Effector memory CD8-positive, alpha-beta T cell (primary cell): Measurements from ENCODE around the gene DNMBP.

Experiments
- ATAC-seq: fragments of 150-1000 bp; cut with Tn5 transposase; replicated peaks from 2 replicates; pipeline ENCODE4 v1.10.0; 2021; ENCODE audit warnings: mild to moderate bottlenecking, moderate library complexity
- DNase-seq, 3 experiments: peaks; one replicate each; pipeline ENCODE4 v3.0.0; 2021
- H3K27ac Mint-ChIP-seq, 2 donors: one replicate each; pipeline ENCODE4 v1.8.0; 2022; ENCODE audit warnings: mild to moderate bottlenecking in 2 of 2, mixed read lengths in 2 of 2, moderate library complexity in 2 of 2
- H3K27me3 Mint-ChIP-seq, 2 donors: one replicate each; pipeline ENCODE4 v1.8.0; 2022; ENCODE audit warnings: mixed read lengths in 2 of 2
- H3K36me3 Mint-ChIP-seq: one replicate; pipeline ENCODE4 v1.8.0; 2022; ENCODE audit warnings: mild to moderate bottlenecking, moderate library complexity, mixed read lengths; ENCODE audit not compliant: insufficient read depth
- H3K4me1 Mint-ChIP-seq, 2 donors: one replicate each; pipeline ENCODE4 v1.8.0; 2022; ENCODE audit warnings: low read depth in 2 of 2, mixed read lengths in 2 of 2
- H3K4me3 Mint-ChIP-seq, 2 donors: one replicate each; pipeline ENCODE4 v1.8.0; 2022; ENCODE audit warnings: mild to moderate bottlenecking in 2 of 2, mixed read lengths in 2 of 2, moderate library complexity in 2 of 2
- H3K9me3 Mint-ChIP-seq, 2 donors: one replicate each; pipeline ENCODE4 v1.8.0; 2022; ENCODE audit warnings: mixed read lengths in 2 of 2

The DNMBP gene

DNA sequence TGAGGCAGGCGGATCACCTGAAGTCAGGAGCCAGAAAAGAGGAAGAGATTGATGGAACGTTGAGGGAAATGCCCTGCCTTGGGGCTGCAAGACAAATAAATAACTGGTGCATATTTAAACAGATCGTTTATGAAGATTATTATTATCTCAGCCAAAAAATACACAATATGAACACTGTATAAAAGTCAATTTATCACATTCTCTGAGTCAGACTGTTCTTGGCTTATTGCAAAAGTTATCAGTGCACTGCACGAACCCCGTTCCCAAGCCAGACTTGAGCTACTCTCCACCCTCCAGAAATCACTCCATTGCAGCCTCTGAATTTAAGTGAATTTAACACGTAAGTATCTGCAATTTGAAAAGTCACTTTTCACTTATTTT lies 1.6 kb downstream of the DNMBP start:
- no peaks in the 10 kb centered on the region for H3K9me3 Mint-ChIP-seq
- H3K27ac Mint-ChIP-seq, result no peak overlapping the region

DNA sequence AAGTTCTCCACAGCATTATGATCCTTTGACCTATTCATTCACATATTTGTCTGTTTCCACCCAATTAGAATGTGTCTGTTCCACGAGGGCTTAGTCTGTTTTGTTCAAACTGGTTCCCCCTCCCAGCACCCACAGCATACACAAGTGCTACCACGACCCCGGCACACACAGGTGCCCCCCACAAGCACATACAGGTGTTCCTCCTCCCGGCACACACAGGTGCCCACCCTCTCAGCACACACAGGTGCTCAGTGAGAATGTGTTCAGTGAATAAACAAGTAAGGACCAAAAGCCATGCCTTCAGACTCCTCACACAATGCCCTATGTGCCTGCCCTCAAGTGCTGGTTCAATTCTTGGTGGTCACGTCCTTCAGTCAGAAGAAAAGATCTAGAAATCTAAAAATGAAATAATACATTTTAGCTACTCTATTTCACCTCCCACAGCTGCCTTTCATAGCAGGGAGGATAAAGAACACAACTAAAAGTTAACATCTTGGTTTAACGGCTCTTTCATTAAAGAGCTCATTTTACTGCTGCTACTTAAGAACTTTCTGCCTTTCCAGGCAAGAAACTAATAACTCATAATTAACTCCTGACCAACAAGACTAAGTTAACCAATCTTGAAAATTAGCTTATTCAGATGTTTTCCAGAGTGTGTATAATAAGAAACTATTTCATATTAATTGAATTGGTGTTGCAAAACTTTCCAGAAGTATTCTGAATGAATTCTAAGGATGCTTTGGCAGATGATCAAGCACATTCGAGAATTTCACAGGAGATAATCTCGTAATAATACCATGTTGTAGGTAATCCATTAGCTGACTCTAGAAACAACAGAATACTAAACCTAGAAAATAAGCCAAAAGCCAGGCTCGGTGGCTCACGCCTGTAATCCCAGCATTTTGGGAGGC lies 2.3 kb downstream of the DNMBP start:
- no peaks in the 10 kb centered on the region for H3K9me3 Mint-ChIP-seq
- peak overlapping the region; percentile 69 to 85 for H3K27ac Mint-ChIP-seq
- DNase-seq, result no peak
- H3K4me1 Mint-ChIP-seq, result peaks cover 30 to 32% of the 10 kb centered on the region in 2 donors
- H3K27me3 Mint-ChIP-seq, result no peaks in the 10 kb centered on the region
- no peak for ATAC-seq
- peak overlapping the region in 1 of 2 donors; percentile 91 for H3K4me3 Mint-ChIP-seq
- H3K36me3 Mint-ChIP-seq, result peaks cover 7% of the 10 kb centered on the region

More for the DNA sequence above, 1.6 kb downstream of the DNMBP start:
- no peak for DNase-seq
- peak overlapping the region; percentile 89 to 91 for H3K4me3 Mint-ChIP-seq
- H3K36me3 Mint-ChIP-seq, result peaks cover 7% of the 10 kb centered on the region
- no peak for ATAC-seq
- no peaks in the 10 kb centered on the region for H3K27me3 Mint-ChIP-seq
- H3K4me1 Mint-ChIP-seq, result peaks cover 30 to 32% of the 10 kb centered on the region in 2 donors

DNA sequence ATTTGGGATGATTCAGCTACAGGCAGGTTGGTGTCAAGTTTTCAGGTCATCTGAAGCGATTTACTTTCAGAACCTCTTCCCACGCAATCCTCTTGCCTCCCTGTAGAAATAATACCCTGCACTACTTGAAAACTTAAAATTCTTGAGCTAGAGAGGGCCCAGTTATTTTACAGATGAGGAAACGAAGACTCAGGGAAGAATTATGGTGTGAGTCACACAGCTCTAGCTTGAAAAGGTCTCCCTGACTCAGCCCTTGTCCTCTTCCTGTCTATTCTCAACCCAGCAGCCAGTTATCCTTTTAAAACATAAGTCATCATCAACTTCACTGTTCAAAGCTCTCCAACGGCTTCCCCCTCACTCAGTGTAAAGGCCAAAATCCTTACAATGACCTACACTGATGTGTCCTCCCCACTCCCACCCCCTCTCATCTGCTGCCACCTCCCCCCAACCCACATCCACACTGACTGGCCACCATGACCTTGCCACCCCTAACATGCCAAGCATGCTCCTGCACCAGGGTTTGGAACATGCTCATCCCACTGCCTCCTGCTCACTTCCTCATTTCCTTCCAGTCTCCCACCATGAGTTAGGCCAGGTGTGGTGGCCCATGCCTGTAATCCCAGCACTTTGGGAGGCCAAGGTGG lies 3.4 kb downstream of the DNMBP start:
- no peak for ATAC-seq

GRCh38 chr10:100004805-100005510 lies 4.8 kb downstream of the DNMBP start:
- Mint-ChIP-seq H3K4me3 (no peak overlapping the region), H3K9me3 (no peaks in the 10 kb centered on the region), H3K4me1 (peaks cover 26 to 28% of the 10 kb centered on the region in 2 donors), H3K27me3 (no peaks in the 10 kb centered on the region), H3K27ac (no peak overlapping the region), H3K36me3 (peaks cover 3% of the 10 kb centered on the region)
- no peak for DNase-seq
- ATAC-seq, result no peak

More for the DNA sequence above, 3.4 kb downstream of the DNMBP start:
- Mint-ChIP-seq H3K4me3 (no peak overlapping the region), H3K36me3 (peaks cover 7% of the 10 kb centered on the region), H3K27me3 (no peaks in the 10 kb centered on the region), H3K27ac (peak overlapping the region in 1 of 2 donors; percentile 69), H3K4me1 (peaks cover 30 to 32% of the 10 kb centered on the region in 2 donors), H3K9me3 (no peaks in the 10 kb centered on the region)
- no peak for DNase-seq

GRCh38 chr10:100000109-100000644 lies 9.6 kb downstream of the DNMBP start:
- no peaks in the 10 kb centered on the region for H3K27me3 Mint-ChIP-seq
- DNase-seq (no peak), ATAC-seq (no peak)
- peak overlapping the region in 1 of 2 donors; percentile 52 for H3K27ac Mint-ChIP-seq
- H3K4me1 Mint-ChIP-seq, result peaks cover 5 to 6% of the 10 kb centered on the region in 2 donors
- no peaks in the 10 kb centered on the region for H3K9me3 Mint-ChIP-seq
- H3K4me3 Mint-ChIP-seq, result no peak overlapping the region
- no peaks in the 10 kb centered on the region for H3K36me3 Mint-ChIP-seq

DNA sequence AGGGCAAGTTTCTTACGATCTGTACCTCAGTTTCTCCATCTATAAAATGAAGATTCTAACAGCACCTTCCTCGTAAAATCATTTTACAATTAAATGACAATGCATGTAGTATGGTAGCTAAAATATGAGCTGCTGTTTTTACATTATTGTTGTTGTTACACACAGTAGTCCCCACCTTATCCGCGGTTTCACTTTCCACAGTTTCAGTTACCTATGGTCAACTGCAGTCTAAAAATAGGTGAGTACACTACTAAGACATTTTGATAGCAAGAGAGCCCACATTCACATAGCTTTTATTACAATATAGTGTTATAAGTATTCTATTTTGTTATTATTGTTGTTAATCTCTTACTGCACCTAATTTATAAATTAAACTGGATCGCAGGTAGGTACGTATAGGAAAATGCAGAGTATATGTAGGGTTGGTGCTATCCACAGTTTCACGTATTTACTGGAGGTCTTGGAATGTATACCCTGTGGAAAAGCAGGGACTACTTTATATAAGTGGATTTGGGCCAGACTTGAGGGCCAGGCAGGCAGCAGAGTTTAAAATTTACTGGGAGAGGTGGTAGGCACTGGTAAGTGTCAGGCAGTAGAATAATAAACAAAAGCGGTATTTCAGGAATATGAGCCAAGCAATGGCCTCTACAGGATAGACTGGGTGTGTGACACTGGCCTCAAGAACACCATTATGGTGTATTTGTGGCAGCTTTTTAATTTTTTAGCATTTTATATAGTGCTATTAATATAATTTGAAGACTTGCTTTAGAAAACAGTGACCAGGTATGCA lies 10.2 kb downstream of the DNMBP start:
- ATAC-seq, result no peak
- H3K36me3 Mint-ChIP-seq, result no peaks in the 10 kb centered on the region
- no peaks in the 10 kb centered on the region for H3K27me3 Mint-ChIP-seq
- H3K4me3 Mint-ChIP-seq, result no peak overlapping the region
- H3K9me3 Mint-ChIP-seq, result no peaks in the 10 kb centered on the region
- DNase-seq, result no peak
- peak overlapping the region; percentile 32 to 52 for H3K27ac Mint-ChIP-seq
- peaks cover 10 to 11% of the 10 kb centered on the region in 2 donors for H3K4me1 Mint-ChIP-seq

DNA sequence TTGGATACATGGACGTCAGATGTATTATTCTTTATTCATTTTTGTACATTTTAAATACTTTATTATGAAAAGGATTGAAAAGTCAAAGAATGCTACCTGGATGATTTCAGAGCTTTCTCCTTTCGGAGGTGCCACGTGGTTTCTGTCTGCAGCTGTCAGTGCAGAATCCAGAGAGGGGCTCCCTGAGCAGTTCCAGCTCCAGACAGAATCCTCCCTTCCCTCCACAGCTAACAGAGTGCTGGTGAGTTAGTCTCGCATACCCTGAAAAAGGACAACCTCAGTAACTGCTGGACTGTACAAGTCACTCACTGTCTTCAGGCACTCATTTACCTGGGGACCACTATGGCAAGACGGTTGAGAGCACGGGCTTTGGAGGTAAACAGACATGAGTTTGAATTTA lies 10.9 kb downstream of the DNMBP start:
- no peak overlapping the region for H3K4me3 Mint-ChIP-seq
- H3K27me3 Mint-ChIP-seq, result no peaks in the 10 kb centered on the region
- H3K4me1 Mint-ChIP-seq, result peaks cover 16% of the 10 kb centered on the region in 2 donors
- no peak for ATAC-seq
- H3K9me3 Mint-ChIP-seq, result no peaks in the 10 kb centered on the region
- H3K36me3 Mint-ChIP-seq, result no peaks in the 10 kb centered on the region
- H3K27ac Mint-ChIP-seq, result no peak overlapping the region
- no peak for DNase-seq

DNA sequence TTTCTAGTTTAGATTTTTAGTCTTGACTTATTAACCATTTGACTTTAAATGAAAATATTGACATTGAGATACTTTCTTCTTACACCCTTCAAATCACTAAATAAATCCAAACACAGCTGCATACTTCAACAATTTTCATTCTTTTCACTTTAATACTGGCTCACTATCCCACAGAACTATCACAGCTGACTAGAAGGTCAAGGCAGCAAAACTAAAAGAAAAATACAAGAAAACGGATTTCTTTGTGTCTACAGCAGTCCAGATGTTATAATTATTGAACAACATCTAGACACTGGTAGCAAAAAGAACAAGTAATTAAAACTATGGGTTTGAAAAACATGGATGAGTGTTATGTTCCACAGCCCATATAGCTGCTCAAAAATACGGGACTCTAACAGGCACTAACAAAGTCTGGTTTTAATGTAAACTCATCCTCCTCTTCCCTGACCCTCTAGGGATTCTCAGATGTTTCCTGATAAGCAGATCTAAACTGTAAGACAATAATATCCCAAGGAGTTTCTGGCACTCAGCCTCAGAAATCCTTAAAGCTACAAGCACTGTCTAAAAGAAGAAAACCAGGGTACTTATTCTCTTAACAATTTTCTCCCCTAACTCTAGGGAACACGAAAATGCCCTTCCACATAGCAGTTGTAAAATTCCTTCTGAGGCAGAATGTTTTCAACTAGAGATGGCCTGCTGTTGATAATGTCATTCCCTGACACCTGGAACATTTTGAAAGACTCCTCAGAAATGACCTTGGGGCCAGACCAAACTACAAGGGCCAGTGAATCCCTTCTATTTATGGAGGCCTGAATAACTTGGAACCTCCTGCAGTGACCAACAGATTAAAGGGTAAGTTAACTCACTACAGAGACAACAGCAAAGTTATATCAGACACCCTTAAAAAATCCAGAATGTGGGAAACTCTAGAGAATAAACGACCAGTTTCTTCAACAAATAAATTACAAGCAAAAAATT lies 12.8 kb downstream of the DNMBP start:
- no peak for ATAC-seq
- H3K4me1 Mint-ChIP-seq, result peaks cover 16 to 18% of the 10 kb centered on the region in 2 donors
- no peaks in the 10 kb centered on the region for H3K36me3 Mint-ChIP-seq
- no peaks in the 10 kb centered on the region for H3K9me3 Mint-ChIP-seq
- H3K27ac Mint-ChIP-seq, result no peak overlapping the region
- no peaks in the 10 kb centered on the region for H3K27me3 Mint-ChIP-seq
- H3K4me3 Mint-ChIP-seq, result no peak overlapping the region
- no peak for DNase-seq

GRCh38 chr10:99995713-99996112 lies 14.0 kb downstream of the DNMBP start:
- DNase-seq, result no peak
- Mint-ChIP-seq H3K27me3 (no peaks in the 10 kb centered on the region), H3K4me1 (peaks cover 16 to 17% of the 10 kb centered on the region in 2 donors), H3K27ac (peak overlapping the region; percentile 53 to 85), H3K4me3 (no peak overlapping the region), H3K36me3 (no peaks in the 10 kb centered on the region), H3K9me3 (no peaks in the 10 kb centered on the region)
- ATAC-seq, result no peak

DNA sequence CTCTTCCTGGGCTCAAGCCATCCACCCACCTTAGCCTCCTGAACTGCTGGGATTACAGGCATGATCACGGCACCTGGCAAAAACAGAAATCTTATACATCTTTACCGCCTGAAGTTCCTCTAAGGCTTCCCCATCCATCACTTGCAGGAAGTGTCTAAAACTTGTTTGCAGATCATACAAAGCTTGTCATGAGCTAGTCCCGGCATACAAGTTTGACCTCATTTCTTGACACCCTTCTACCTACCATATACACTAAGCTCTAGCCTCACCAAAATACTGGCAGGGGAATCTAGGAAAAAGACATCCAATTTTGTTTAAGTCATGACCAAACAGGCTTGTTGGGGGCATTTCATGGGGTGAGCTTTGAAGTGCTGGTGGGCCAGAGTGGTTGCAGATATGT lies 14.5 kb downstream of the DNMBP start:
- ATAC-seq, result no peak
- Mint-ChIP-seq H3K27me3 (no peaks in the 10 kb centered on the region), H3K4me3 (peak overlapping the region in 1 of 2 donors; percentile 12), H3K9me3 (no peaks in the 10 kb centered on the region), H3K36me3 (no peaks in the 10 kb centered on the region), H3K27ac (peak overlapping the region; percentile 53 to 85), H3K4me1 (peaks cover 12 to 16% of the 10 kb centered on the region in 2 donors)
- DNase-seq, result no peak

DNA sequence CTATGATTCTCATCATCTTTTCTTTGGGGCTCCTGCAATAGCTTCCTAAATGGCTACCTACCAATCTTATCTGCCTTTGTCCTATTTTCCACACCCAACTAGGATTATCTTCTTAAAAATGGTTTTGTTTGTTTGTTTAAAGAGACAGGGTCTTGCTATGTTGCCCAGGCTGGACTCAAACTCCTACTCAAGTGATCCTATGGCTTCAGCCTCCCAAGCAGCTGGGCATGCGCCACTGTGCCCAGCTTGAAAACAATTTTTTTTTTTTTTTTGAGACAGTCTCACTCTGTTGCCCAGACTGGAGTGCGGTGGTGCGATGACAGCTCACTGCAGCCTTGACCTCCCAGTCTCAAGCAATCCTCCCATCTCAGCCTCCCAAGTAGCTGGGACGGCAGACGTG lies 14.9 kb downstream of the DNMBP start:
- Mint-ChIP-seq H3K27me3 (no peaks in the 10 kb centered on the region), H3K4me1 (peaks cover 12 to 16% of the 10 kb centered on the region in 2 donors), H3K9me3 (no peaks in the 10 kb centered on the region), H3K27ac (peak overlapping the region; percentile 53 to 85), H3K36me3 (no peaks in the 10 kb centered on the region), H3K4me3 (peak overlapping the region in 1 of 2 donors; percentile 12)
- ATAC-seq, result no peak
- DNase-seq, result no peak
